Thyroid gland (tissue), 4 donors: ENCODE data around the gene GLIPR2.

ENCODE experiments used
- CTCF ChIP-seq, 6 experiments: fragments of 200-600 bp in 3 of 6; fragments of 450-650 bp in 3 of 6; sonication (generic) in 3 of 6; IDR thresholded peaks; one replicate each; pipeline ENCODE4 v1.5.1; 2016 to 2019; ENCODE audit warnings: antibody characterized with exemption in 6 of 6, mild to moderate bottlenecking in 2 of 6, inconsistent platforms in 1 of 6, moderate library complexity in 1 of 6
- POLR2A ChIP-seq, 2 donors: fragments of 450-650 bp; IDR thresholded peaks; one replicate each; pipeline ENCODE4 v1.6.1; 2017; ENCODE audit warnings: antibody characterized with exemption in 2 of 2, mild to moderate bottlenecking in 2 of 2, moderate library complexity in 1 of 2

DNA sequence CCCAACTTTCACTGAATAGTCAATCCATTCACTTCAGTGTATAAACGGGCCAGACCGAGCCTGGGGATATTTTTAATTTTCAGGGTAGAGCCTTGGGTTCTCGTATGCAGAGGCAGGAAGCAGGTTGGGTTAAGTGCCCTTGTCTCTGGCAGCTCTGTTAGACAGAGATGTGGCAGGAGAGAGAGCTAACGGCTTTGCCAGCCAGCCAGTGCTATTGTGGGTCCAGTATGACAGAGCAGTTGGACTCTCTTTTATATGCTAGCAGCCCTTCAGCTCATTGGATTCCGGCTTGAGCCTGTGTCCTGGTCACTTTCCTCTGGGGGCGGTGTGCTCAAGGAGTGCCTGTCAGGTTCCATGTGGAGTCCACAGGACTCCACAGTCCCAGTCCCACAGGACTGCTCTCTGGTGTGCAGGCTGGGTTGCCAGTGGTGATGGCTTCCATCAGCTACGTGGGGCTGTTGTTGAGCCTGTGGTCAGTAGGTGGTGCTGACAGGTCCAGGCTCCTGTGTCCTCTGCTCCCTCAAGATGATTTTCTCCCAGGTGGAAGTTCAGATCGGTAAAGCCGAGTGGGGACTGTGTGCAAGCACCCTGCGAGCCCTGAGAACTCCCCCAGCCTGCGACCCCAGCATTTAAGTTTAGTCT lies 68.5 kb downstream of the GLIPR2 start:
- TF ChIP-seq CTCF (IDR thresholded peaks at IDR 0.05) (no peak), POLR2A (IDR thresholded peaks at IDR 0.05) (no peak)
